OCI-LY3 (cell line): ENCODE results near the gene GPM6B.
A peak's percentile ranks its signal among the peaks of the same experiment; 100 is the strongest.

ENCODE experiments used
- H2AFZ ChIP-seq: fragments of 200-600, 300-600 bp; shearing (Covaris generic); 2 replicates; pipeline ENCODE4 v1.6.0; 2014; ENCODE audit warnings: antibody characterized with exemption, low read depth, low read length
- H3K27ac ChIP-seq: fragments of 200-600, 300-600 bp; sonication (generic); 2 replicates; pipeline ENCODE4 v1.5.1; 2014; ENCODE audit warnings: mild to moderate bottlenecking, low read length, moderate library complexity, mixed read lengths
- H3K27me3 ChIP-seq: fragments of 200-600, 300-600 bp; sonication (generic); 2 replicates; pipeline ENCODE4 v1.6.1; 2014; ENCODE audit warnings: low read depth, low read length, mixed read lengths
- H3K36me3 ChIP-seq: fragments of 200-600, 300-600 bp; sonication (generic); replicated peaks from 2 replicates; pipeline ENCODE3; 2014; ENCODE audit warnings: low read depth, low read length, mixed read lengths
- H3K4me1 ChIP-seq: fragments of 300-600, 200-600 bp; sonication (generic); 2 replicates; pipeline ENCODE4 v1.6.1; 2014; ENCODE audit warnings: low read length, mixed read lengths
- H3K4me2 ChIP-seq: fragments of 200-600, 300-600 bp; sonication (generic); 2 replicates; pipeline ENCODE4 v1.6.1; 2014; ENCODE audit warnings: low read length, mixed read lengths
- H3K4me3 ChIP-seq: fragments of 300-600, 200-600 bp; sonication (generic); 2 replicates; pipeline ENCODE4 v1.5.1; 2014; ENCODE audit warnings: antibody characterized with exemption, mild to moderate bottlenecking, low read length, moderate library complexity
- H3K79me2 ChIP-seq: fragments of 300-600, 200-600 bp; shearing (Covaris generic); 2 replicates; pipeline ENCODE4 v1.6.1; 2014; ENCODE audit warnings: mild to moderate bottlenecking, low read length, mixed read lengths
- H3K9ac ChIP-seq: fragments of 300-600, 200-600 bp; shearing (Covaris generic); 2 replicates; pipeline ENCODE4 v1.6.0; 2014; ENCODE audit warnings: mild to moderate bottlenecking, low read length, moderate library complexity
- H3K9me3 ChIP-seq: fragments of 200-600, 300-600 bp; shearing (Covaris generic); 2 replicates; pipeline ENCODE4 v1.6.1; 2014; ENCODE audit warnings: low read length, mixed read lengths; ENCODE audit not compliant: insufficient read depth
- H4K20me1 ChIP-seq: fragments of 200-600, 300-600 bp; sonication (generic); 2 replicates; pipeline ENCODE4 v1.6.1; 2016; ENCODE audit warnings: low read length, mixed read lengths; ENCODE audit not compliant: insufficient read depth
- CTCF ChIP-seq: fragments of 200-600, 300-600 bp; sonication (generic); IDR thresholded peaks from 2 replicates; pipeline ENCODE4 v1.5.1; 2014; ENCODE audit warnings: antibody characterized with exemption, low read length, low read depth
- EZH2phosphoT487 ChIP-seq: fragments of 200-600 bp; shearing (Covaris generic); IDR thresholded peaks from 2 replicates; pipeline ENCODE4 v1.6.1; 2018; ENCODE audit warnings: antibody characterized with exemption, mixed run types, low read depth

The GPM6B gene

DNA sequence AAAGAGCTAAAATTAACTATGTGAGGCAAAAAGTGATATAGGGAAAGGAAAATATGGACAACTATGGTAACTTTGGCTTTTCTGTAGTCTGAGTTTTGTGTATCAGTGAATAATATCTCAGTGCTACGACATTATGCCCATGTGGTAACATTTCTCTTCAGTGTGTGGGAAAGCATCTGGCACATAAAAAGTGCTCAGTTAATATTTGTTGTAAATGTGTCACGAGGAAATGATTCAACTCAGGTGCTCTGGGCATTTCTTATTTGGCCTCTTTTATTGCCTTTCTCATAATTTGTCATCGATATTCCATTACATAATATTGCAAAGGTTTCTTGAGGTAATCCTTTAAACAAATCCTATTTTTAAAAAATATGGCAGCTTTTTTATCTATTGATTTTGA, 64.8 kb downstream of the GPM6B start:
- H3K27me3 ChIP-seq: no peaks in the 10 kb centered on the region
- peak overlapping the region; percentile 93 for H3K27ac ChIP-seq
- H4K20me1 ChIP-seq: no peaks in the 10 kb centered on the region
- H3K9me3 ChIP-seq: no peaks in the 10 kb centered on the region
- no peaks in the 10 kb centered on the region for H3K79me2 ChIP-seq
- TF ChIP-seq CTCF: no peak
- peaks cover 22% of the 10 kb centered on the region for H3K36me3 ChIP-seq
- H3K9ac ChIP-seq: peak overlapping the region; percentile 45; the same call in 1 of the 2 replicates
- H3K4me3 ChIP-seq: peak overlapping the region; percentile 42; the same call in 1 of the 2 replicates
- peaks cover 64% of the 10 kb centered on the region for H3K4me1 ChIP-seq
- peak overlapping the region; percentile 66 for H3K4me2 ChIP-seq
- no peak overlapping the region for H2AFZ ChIP-seq

GRCh38 chrX:13750812-13751211, 66.1 kb downstream of the GPM6B start:
- Histone ChIP-seq H4K20me1 (no peaks in the 10 kb centered on the region), H3K36me3 (peaks cover 27% of the 10 kb centered on the region), H3K27ac (peak overlapping the region; percentile 93), H3K27me3 (no peaks in the 10 kb centered on the region), H3K79me2 (no peaks in the 10 kb centered on the region), H3K9ac (peak overlapping the region; percentile 40; the same call in 1 of the 2 replicates), H3K4me1 (peaks cover 65% of the 10 kb centered on the region), H3K9me3 (no peaks in the 10 kb centered on the region), H3K4me3 (no peak overlapping the region), H3K4me2 (peak overlapping the region; percentile 38), H2AFZ (no peak overlapping the region)
- no peak for TF ChIP-seq EZH2phosphoT487
- no peak for TF ChIP-seq CTCF

- TF ChIP-seq CTCF (peak; percentile 68), EZH2phosphoT487 (no peak)
- H4K20me1 ChIP-seq: no peaks in the 10 kb centered on the region
- peaks cover 60% of the 10 kb centered on the region for H3K4me1 ChIP-seq
- peak overlapping the region; percentile 12; the same call in 1 of the 2 replicates for H3K9ac ChIP-seq
- no peaks in the 10 kb centered on the region for H3K79me2 ChIP-seq
- H3K27ac ChIP-seq: peak overlapping the region; percentile 93
- H3K27me3 ChIP-seq: no peaks in the 10 kb centered on the region
- no peaks in the 10 kb centered on the region for H3K9me3 ChIP-seq
- peaks cover 32% of the 10 kb centered on the region for H3K36me3 ChIP-seq
- peak overlapping the region; percentile 38; the same call in 1 of the 2 replicates for H3K4me2 ChIP-seq
- H2AFZ ChIP-seq: no peak overlapping the region
- H3K4me3 ChIP-seq: no peak overlapping the region
Observed at GRCh38 chrX:13750204-13750603, 66.7 kb downstream of the GPM6B start.

- Histone ChIP-seq H3K36me3 (peaks cover 40% of the 10 kb centered on the region), H3K79me2 (peaks cover 5% of the 10 kb centered on the region), H3K4me3 (no peak overlapping the region), H4K20me1 (no peaks in the 10 kb centered on the region), H3K9me3 (no peaks in the 10 kb centered on the region), H3K9ac (no peak overlapping the region), H3K27ac (no peak overlapping the region), H3K27me3 (no peaks in the 10 kb centered on the region), H2AFZ (no peak overlapping the region), H3K4me2 (no peak overlapping the region), H3K4me1 (peaks cover 64% of the 10 kb centered on the region)
- TF ChIP-seq EZH2phosphoT487 (no peak), CTCF (no peak)
Observed at GRCh38 chrX:13748486-13748885, 68.4 kb downstream of the GPM6B start.
